Keratinocyte (primary cell): Measurements from ENCODE around the gene SPA17. TPM values are rescaled to one million over a fixed set of nuclear protein-coding genes. Genes with fewer than 3 reads are reported as not detected.
A peak's percentile ranks its signal among the peaks of the same experiment; 100 is the strongest.

ENCODE experiments used
- DNase-seq: peaks from one replicate; pipeline ENCODE4 v3.0.0-alpha.2; 2011; ENCODE audit warnings: low read depth, missing footprints, low spot score
- FAIRE-seq: peaks from 2 replicates; lab custom pipeline; 2011; peaks lifted over from hg19 to GRCh38; lab: Jason Lieb, UNC
- H2AFZ ChIP-seq: 2 replicates; pipeline ENCODE4 v1.6.0; 2012; ENCODE audit warnings: low read length, control low read depth, inconsistent platforms; ENCODE audit not compliant: control insufficient read depth
- H3K27ac ChIP-seq: 2 replicates; pipeline ENCODE4 v1.5.1; 2011; ENCODE audit warnings: low read length; ENCODE audit not compliant: control insufficient read depth, insufficient read depth
- H3K27me3 ChIP-seq: 3 replicates; pipeline ENCODE4 v1.6.0; 2011; ENCODE audit warnings: low read length; ENCODE audit not compliant: control insufficient read depth, insufficient read depth; ENCODE audit errors: extremely low read depth
- H3K36me3 ChIP-seq, 2 experiments: 2 replicates in 1 of 2; 3 replicates in 1 of 2; pipeline ENCODE4 v1.5.1; 2011; ENCODE audit warnings: low read length in 2 of 2, mild to moderate bottlenecking in 1 of 2; ENCODE audit not compliant: control insufficient read depth in 2 of 2, insufficient read depth in 2 of 2; ENCODE audit errors: extremely low read depth in 1 of 2
- H3K4me1 ChIP-seq: 3 replicates; pipeline ENCODE4 v1.5.1; 2011; ENCODE audit warnings: low read length; ENCODE audit not compliant: control insufficient read depth, insufficient read depth; ENCODE audit errors: extremely low read depth
- H3K4me2 ChIP-seq: 3 replicates; pipeline ENCODE4 v1.6.0; 2011; ENCODE audit warnings: low read depth, low read length; ENCODE audit not compliant: control insufficient read depth, insufficient read depth; ENCODE audit errors: extremely low read depth
- H3K4me3 ChIP-seq, 3 experiments: fragments of 200-600 bp in 1 of 3; sonication (generic) in 1 of 3; 2 replicates in 2 of 3; 3 replicates in 1 of 3; pipeline ENCODE4 v1.5.1; 2011 to 2016; ENCODE audit warnings: low read length in 3 of 3, mild to moderate bottlenecking in 3 of 3, control low read depth in 2 of 3, inconsistent platforms in 1 of 3, low read depth in 1 of 3, mixed read lengths in 1 of 3, mixed run types in 1 of 3, moderate library complexity in 1 of 3; ENCODE audit not compliant: control insufficient read depth in 2 of 3, insufficient read depth in 2 of 3; ENCODE audit errors: extremely low read depth in 1 of 3
- H3K79me2 ChIP-seq: 2 replicates; pipeline ENCODE4 v1.6.0; 2012; ENCODE audit warnings: low read length; ENCODE audit not compliant: control insufficient read depth, insufficient read depth
- H3K9ac ChIP-seq: 3 replicates; pipeline ENCODE4 v1.6.0; 2011; ENCODE audit warnings: low read length; ENCODE audit not compliant: control insufficient read depth, insufficient read depth; ENCODE audit errors: extremely low read depth
- H3K9me1 ChIP-seq: 3 replicates; pipeline ENCODE4 v1.6.0; 2011; ENCODE audit warnings: low read length; ENCODE audit not compliant: control insufficient read depth, insufficient read depth; ENCODE audit errors: extremely low read depth
- H3K9me3 ChIP-seq: 2 replicates; pipeline ENCODE4 v1.5.1; 2012; ENCODE audit warnings: low read depth, low read length; ENCODE audit not compliant: control insufficient read depth
- H4K20me1 ChIP-seq: 3 replicates; pipeline ENCODE4 v1.6.0; 2011; ENCODE audit warnings: low read length; ENCODE audit not compliant: control insufficient read depth, insufficient read depth; ENCODE audit errors: extremely low read depth
- CTCF ChIP-seq, 3 experiments: IDR thresholded peaks in 1 of 3; conservative IDR thresholded peaks in 1 of 3; optimal IDR thresholded peaks in 1 of 3; 2 replicates in 2 of 3; 3 replicates in 1 of 3; pipeline versions ENCODE3 to v1.5.1; 2011; ENCODE audit warnings: low read length in 3 of 3, mild to moderate bottlenecking in 3 of 3, moderate library complexity in 2 of 3, control low read depth in 1 of 3, inconsistent platforms in 1 of 3; ENCODE audit not compliant: insufficient read depth in 2 of 3; ENCODE audit errors: extremely low read depth in 1 of 3
- EZH2 ChIP-seq: IDR thresholded peaks from one replicate; pipeline ENCODE4 v1.6.1; 2012; ENCODE audit warnings: inconsistent platforms, mild to moderate bottlenecking, low read length, moderate library complexity
- dilution Hi-C: fragments of 300-500 bp; cut with MboI; formaldehyde crosslinking; loops from one replicate; pipeline ENCODE4 v1.7.0; 2020; ENCODE audit warnings: low sequenced_read_pairs; ENCODE audit not compliant: extremely low pct_ligation_motif_present
- polyA plus RNA-seq, 5 experiments: library from polyadenylated mRNA; depleted of rRNA in 3 of 5; stranded (reverse) in 3 of 5; stranded (forward) in 1 of 5; unstranded in 1 of 5; fragments of >200 nt; gene quantifications; 1 replicate in 1 of 5; 2 replicates in 3 of 5; 3 replicates in 1 of 5; pipeline versions ENCODE4 v1.2.1 to v1.2.3, GENCODE V29; 2011 to 2012; ENCODE audit warnings: missing spikeins in 2 of 5, low read depth in 1 of 5, low replicate concordance in 1 of 5

SPA17 gene
- polyA plus RNA-seq, 1 donor (not counting 4 experiments of a cell fraction or from before 2014, with no cell fraction given) = 19.5 TPM

- H3K79me2 ChIP-seq = no peaks in the 10 kb centered on the region
- H3K4me3 ChIP-seq = no peak overlapping the region
- FAIRE-seq (no peak), DNase-seq (no peak)
- no peak overlapping the region for H3K4me2 ChIP-seq
- H3K27me3 ChIP-seq = no peaks in the 10 kb centered on the region
- H3K36me3 ChIP-seq = peaks cover 23 to 36% of the 10 kb centered on the region in 2 experiments
- dilution Hi-C loops = no loop called here
- TF ChIP-seq EZH2 (no peak), CTCF (optimal IDR thresholded peaks at IDR 0.05 in 1 of 3, IDR thresholded peaks at IDR 0.05 in 1 of 3, conservative IDR thresholded peaks at IDR 0.05 in 1 of 3; ENCODE audit: extremely low read depth in 1 of 3, insufficient read depth in 2 of 3, low read length in 3 of 3) (peak; percentile 15 to 24 (median 15))
- no peak overlapping the region for H2AFZ ChIP-seq
- H4K20me1 ChIP-seq = no peaks in the 10 kb centered on the region
- no peaks in the 10 kb centered on the region for H3K9me3 ChIP-seq
- H3K9me1 ChIP-seq = no peaks in the 10 kb centered on the region
- H3K27ac ChIP-seq = no peak overlapping the region
- H3K9ac ChIP-seq = no peak overlapping the region
- no peaks in the 10 kb centered on the region for H3K4me1 ChIP-seq
These were observed 40.3 kb upstream of the SPA17 start for GRCh38 chr11:124633355-124633754.

GRCh38 chr11:124635932-124636331, 37.8 kb upstream of the SPA17 start:
- H3K4me3 ChIP-seq = no peak overlapping the region
- H3K27ac ChIP-seq = no peak overlapping the region
- no peaks in the 10 kb centered on the region for H3K9me1 ChIP-seq
- no peak overlapping the region for H3K9ac ChIP-seq
- H3K4me1 ChIP-seq = no peaks in the 10 kb centered on the region
- no peak overlapping the region for H2AFZ ChIP-seq
- H3K9me3 ChIP-seq = peaks cover 4% of the 10 kb centered on the region
- no peaks in the 10 kb centered on the region for H3K27me3 ChIP-seq
- no peak for TF ChIP-seq CTCF (optimal IDR thresholded peaks at IDR 0.05 in 1 of 3, IDR thresholded peaks at IDR 0.05 in 1 of 3, conservative IDR thresholded peaks at IDR 0.05 in 1 of 3; ENCODE audit: extremely low read depth in 1 of 3, insufficient read depth in 2 of 3, low read length in 3 of 3)
- TF ChIP-seq EZH2 = no peak
- H3K36me3 ChIP-seq = peaks cover 21 to 29% of the 10 kb centered on the region in 2 experiments
- dilution Hi-C loops = no loop called here
- FAIRE-seq = no peak
- no peak for DNase-seq
- no peaks in the 10 kb centered on the region for H3K79me2 ChIP-seq
- no peaks in the 10 kb centered on the region for H4K20me1 ChIP-seq
- no peak overlapping the region for H3K4me2 ChIP-seq
